WTC11 (cell line): ENCODE data around the gene LYRM2. TPM values are rescaled to one million over a fixed set of nuclear protein-coding genes. Genes with fewer than 3 reads are reported as not detected.

ENCODE experiments used
- ATAC-seq: fragments of 200-7000 bp; cut with Tn5 transposase; 2 replicates; pipeline ENCODE4 v1.10.0; 2021; ENCODE audit warnings: mild to moderate bottlenecking, moderate library complexity
- CTCF ChIA-PET: fragments of 300-600 bp; sonication (Branson Sonifier 250); formaldehyde crosslinking; loops from one replicate; lab custom pipeline; 2021; ENCODE audit warnings: antibody characterized with exemption; lab: Charles Lee
- POLR2A ChIA-PET: fragments of 350-600 bp; sonication (Branson Sonifier 250); formaldehyde crosslinking; loops from one replicate; lab custom pipeline; 2021; ENCODE audit warnings: antibody characterized with exemption; lab: Charles Lee
- DNase-seq: peaks from one replicate; pipeline ENCODE4 v3.0.0; 2021; ENCODE audit warnings: low spot score
- H3K27ac Mint-ChIP-seq: 2 replicates; pipeline ENCODE4 v1.8.0; 2021; ENCODE audit warnings: mixed read lengths
- H3K27me3 Mint-ChIP-seq: 2 replicates; pipeline ENCODE4 v1.8.0; 2021; ENCODE audit warnings: low read depth, mild to moderate bottlenecking, moderate library complexity, mixed read lengths
- H3K36me3 Mint-ChIP-seq: 2 replicates; pipeline ENCODE4 v1.8.0; 2021; ENCODE audit warnings: mixed read lengths
- H3K4me1 Mint-ChIP-seq: 2 replicates; pipeline ENCODE4 v1.8.0; 2022; ENCODE audit warnings: mixed read lengths
- H3K4me3 Mint-ChIP-seq: 2 replicates; pipeline ENCODE4 v1.8.0; 2021; ENCODE audit warnings: mild to moderate bottlenecking, moderate library complexity, mixed read lengths
- H3K9me3 Mint-ChIP-seq: 2 replicates; pipeline ENCODE4 v1.8.0; 2021; ENCODE audit warnings: mixed read lengths
- ESRRA ChIP-seq: sonication (generic); formaldehyde crosslinking; IDR thresholded peaks from 2 replicates; pipeline ENCODE4 v1.8.1; 2022; ENCODE audit warnings: mild to moderate bottlenecking, missing genetic modification reagents, borderline replicate concordance
- FOXJ3 ChIP-seq: sonication (generic); formaldehyde crosslinking; IDR thresholded peaks from 2 replicates; pipeline ENCODE4 v1.9.0; 2021; ENCODE audit warnings: missing genetic modification reagents, mild to moderate bottlenecking, borderline replicate concordance
- FOXK1 ChIP-seq: sonication (generic); formaldehyde crosslinking; IDR thresholded peaks from 2 replicates; pipeline ENCODE4 v1.8.0; 2022; ENCODE audit warnings: mild to moderate bottlenecking, moderate library complexity, missing genetic modification reagents
- JAZF1 ChIP-seq: fragments of 250-450 bp; sonication (Bioruptor Pico); IDR thresholded peaks from 2 replicates; pipeline ENCODE4 v1.9.0; 2021; ENCODE audit warnings: moderate library complexity, mild to moderate bottlenecking, inconsistent platforms
- NFE2L1 ChIP-seq: sonication (generic); formaldehyde crosslinking; IDR thresholded peaks from 2 replicates; pipeline ENCODE4 v1.8.1; 2023; ENCODE audit warnings: missing genetic modification reagents
- RORB ChIP-seq: fragments of 250-450 bp; sonication (Bioruptor Pico); IDR thresholded peaks from 2 replicates; pipeline ENCODE4 v1.9.0; 2021; ENCODE audit warnings: mild to moderate bottlenecking
- SMAD3 ChIP-seq: sonication (generic); formaldehyde crosslinking; IDR thresholded peaks from 2 replicates; pipeline ENCODE4 v1.8.0; 2022; ENCODE audit warnings: missing genetic modification reagents, mild to moderate bottlenecking, borderline replicate concordance
- SP1 ChIP-seq: sonication (generic); formaldehyde crosslinking; conservative IDR thresholded peaks from 2 replicates; pipeline ENCODE4 v1.8.1; 2022; ENCODE audit warnings: missing genetic modification reagents
- ZNF416 ChIP-seq: fragments of 250-450 bp; sonication (Bioruptor Pico); IDR thresholded peaks from 2 replicates; pipeline ENCODE4 v1.9.0; 2021; ENCODE audit warnings: mild to moderate bottlenecking, inconsistent platforms
- ZNF423 ChIP-seq: fragments of 250-450 bp; sonication (Bioruptor Pico); IDR thresholded peaks from 2 replicates; pipeline ENCODE4 v2.1.2; 2022; ENCODE audit warnings: mild to moderate bottlenecking, moderate library complexity
- total RNA-seq: library from RNA; stranded (reverse); gene quantifications from 3 replicates; pipeline ENCODE4 v1.2.3, GENCODE V29; 2021
- TF ChIP-seq, protein P1 (sequence below): fragments of 200-600 bp; IDR thresholded peaks from 2 replicates; pipeline ENCODE4 v1.8.0; 2022; ENCODE audit warnings: antibody characterized with exemption
- TF ChIP-seq, protein P2 (sequence below): sonication (generic); formaldehyde crosslinking; IDR thresholded peaks from 2 replicates; pipeline ENCODE4 v1.8.1; 2022; ENCODE audit warnings: low read depth, mild to moderate bottlenecking, moderate library complexity, missing genetic modification reagents, borderline replicate concordance
- TF ChIP-seq, protein P3 (sequence below): fragments of 250-450 bp; sonication (Bioruptor Pico); IDR thresholded peaks from 2 replicates; pipeline ENCODE4 v1.9.0; 2021; ENCODE audit warnings: mild to moderate bottlenecking
- TF ChIP-seq, protein P4 (sequence below): sonication (generic); formaldehyde crosslinking; IDR thresholded peaks from 2 replicates; pipeline ENCODE4 v1.8.1; 2023; ENCODE audit warnings: mild to moderate bottlenecking, missing genetic modification reagents, borderline replicate concordance
- TF ChIP-seq, protein P5 (sequence below): sonication (generic); formaldehyde crosslinking; IDR thresholded peaks from 2 replicates; pipeline ENCODE4 v1.8.0; 2023; ENCODE audit warnings: missing genetic modification reagents
- TF ChIP-seq, protein P6 (sequence below): sonication (generic); formaldehyde crosslinking; IDR thresholded peaks from 2 replicates; pipeline ENCODE4 v1.8.0; 2022; ENCODE audit warnings: mild to moderate bottlenecking, missing genetic modification reagents

LYRM2 gene
- total RNA-seq, 1 experiment from 2014 or later, result 22.2 TPM

DNA sequence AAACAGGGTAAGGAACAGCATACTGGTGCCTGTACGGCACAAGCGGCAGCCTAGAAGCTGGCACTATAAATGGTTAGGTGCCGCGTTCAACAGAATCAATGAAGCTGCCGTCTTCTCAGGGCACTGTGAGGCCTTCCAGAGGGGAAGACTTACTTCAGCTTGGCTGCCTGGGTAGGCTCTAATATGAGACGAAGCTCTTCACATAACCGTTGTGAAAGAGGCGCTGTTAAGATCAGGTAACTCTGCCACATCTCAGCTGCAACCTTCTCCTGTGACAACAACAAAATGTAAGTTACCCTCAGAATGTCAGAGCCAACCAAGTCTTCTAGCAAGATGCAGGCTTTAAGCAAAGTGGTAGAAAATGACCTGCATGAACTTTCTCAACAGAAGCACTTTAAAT, 12.0 kb upstream of the LYRM2 start (continued):
- TF ChIP-seq, protein P1, sequence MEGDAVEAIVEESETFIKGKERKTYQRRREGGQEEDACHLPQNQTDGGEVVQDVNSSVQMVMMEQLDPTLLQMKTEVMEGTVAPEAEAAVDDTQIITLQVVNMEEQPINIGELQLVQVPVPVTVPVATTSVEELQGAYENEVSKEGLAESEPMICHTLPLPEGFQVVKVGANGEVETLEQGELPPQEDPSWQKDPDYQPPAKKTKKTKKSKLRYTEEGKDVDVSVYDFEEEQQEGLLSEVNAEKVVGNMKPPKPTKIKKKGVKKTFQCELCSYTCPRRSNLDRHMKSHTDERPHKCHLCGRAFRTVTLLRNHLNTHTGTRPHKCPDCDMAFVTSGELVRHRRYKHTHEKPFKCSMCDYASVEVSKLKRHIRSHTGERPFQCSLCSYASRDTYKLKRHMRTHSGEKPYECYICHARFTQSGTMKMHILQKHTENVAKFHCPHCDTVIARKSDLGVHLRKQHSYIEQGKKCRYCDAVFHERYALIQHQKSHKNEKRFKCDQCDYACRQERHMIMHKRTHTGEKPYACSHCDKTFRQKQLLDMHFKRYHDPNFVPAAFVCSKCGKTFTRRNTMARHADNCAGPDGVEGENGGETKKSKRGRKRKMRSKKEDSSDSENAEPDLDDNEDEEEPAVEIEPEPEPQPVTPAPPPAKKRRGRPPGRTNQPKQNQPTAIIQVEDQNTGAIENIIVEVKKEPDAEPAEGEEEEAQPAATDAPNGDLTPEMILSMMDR, result no peak
- TF ChIP-seq NFE2L1 (CRISPR knock-in tag) (no peak), ZNF423 (CRISPR knock-in tag) (no peak), ESRRA (CRISPR knock-in tag) (no peak), FOXJ3 (CRISPR knock-in tag) (no peak), FOXK1 (no peak)
- TF ChIP-seq, protein P2, sequence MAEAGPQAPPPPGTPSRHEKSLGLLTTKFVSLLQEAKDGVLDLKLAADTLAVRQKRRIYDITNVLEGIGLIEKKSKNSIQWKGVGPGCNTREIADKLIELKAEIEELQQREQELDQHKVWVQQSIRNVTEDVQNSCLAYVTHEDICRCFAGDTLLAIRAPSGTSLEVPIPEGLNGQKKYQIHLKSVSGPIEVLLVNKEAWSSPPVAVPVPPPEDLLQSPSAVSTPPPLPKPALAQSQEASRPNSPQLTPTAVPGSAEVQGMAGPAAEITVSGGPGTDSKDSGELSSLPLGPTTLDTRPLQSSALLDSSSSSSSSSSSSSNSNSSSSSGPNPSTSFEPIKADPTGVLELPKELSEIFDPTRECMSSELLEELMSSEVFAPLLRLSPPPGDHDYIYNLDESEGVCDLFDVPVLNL, result no peak
- TF ChIP-seq, protein P3, sequence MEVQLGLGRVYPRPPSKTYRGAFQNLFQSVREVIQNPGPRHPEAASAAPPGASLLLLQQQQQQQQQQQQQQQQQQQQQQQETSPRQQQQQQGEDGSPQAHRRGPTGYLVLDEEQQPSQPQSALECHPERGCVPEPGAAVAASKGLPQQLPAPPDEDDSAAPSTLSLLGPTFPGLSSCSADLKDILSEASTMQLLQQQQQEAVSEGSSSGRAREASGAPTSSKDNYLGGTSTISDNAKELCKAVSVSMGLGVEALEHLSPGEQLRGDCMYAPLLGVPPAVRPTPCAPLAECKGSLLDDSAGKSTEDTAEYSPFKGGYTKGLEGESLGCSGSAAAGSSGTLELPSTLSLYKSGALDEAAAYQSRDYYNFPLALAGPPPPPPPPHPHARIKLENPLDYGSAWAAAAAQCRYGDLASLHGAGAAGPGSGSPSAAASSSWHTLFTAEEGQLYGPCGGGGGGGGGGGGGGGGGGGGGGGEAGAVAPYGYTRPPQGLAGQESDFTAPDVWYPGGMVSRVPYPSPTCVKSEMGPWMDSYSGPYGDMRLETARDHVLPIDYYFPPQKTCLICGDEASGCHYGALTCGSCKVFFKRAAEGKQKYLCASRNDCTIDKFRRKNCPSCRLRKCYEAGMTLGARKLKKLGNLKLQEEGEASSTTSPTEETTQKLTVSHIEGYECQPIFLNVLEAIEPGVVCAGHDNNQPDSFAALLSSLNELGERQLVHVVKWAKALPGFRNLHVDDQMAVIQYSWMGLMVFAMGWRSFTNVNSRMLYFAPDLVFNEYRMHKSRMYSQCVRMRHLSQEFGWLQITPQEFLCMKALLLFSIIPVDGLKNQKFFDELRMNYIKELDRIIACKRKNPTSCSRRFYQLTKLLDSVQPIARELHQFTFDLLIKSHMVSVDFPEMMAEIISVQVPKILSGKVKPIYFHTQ, result no peak

DNA sequence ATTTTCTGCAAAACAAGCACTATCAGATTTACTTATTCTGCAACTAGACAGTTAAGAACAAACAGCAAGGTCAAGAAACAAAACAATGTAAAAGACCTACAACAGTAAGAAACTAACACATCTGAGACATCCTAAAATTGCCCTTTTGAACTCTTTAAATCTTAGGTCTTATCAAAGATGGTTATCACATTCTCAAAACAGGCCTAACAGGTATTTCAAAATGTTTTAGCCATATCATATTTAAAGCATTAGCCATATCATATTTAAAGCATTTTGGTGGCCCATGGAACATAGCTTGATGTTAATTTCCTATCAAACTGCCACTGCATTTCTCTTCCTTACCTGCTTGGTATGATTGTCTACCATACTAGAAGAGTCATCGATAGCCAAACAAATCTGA, 11.1 kb upstream of the LYRM2 start:
- Mint-ChIP-seq H3K36me3 (peaks cover 91% of the 10 kb centered on the region), H3K4me1 (no peaks in the 10 kb centered on the region), H3K27me3 (no peaks in the 10 kb centered on the region), H3K4me3 (no peak overlapping the region), H3K9me3 (no peaks in the 10 kb centered on the region), H3K27ac (no peak overlapping the region)
- ChIA-PET CTCF (no interaction called here), POLR2A (no interaction called here)
- TF ChIP-seq SP1 (CRISPR knock-in tag) (no peak), NFE2L1 (CRISPR knock-in tag) (no peak), ZNF416 (no peak), JAZF1 (CRISPR knock-in tag) (no peak)
- TF ChIP-seq, protein P4, sequence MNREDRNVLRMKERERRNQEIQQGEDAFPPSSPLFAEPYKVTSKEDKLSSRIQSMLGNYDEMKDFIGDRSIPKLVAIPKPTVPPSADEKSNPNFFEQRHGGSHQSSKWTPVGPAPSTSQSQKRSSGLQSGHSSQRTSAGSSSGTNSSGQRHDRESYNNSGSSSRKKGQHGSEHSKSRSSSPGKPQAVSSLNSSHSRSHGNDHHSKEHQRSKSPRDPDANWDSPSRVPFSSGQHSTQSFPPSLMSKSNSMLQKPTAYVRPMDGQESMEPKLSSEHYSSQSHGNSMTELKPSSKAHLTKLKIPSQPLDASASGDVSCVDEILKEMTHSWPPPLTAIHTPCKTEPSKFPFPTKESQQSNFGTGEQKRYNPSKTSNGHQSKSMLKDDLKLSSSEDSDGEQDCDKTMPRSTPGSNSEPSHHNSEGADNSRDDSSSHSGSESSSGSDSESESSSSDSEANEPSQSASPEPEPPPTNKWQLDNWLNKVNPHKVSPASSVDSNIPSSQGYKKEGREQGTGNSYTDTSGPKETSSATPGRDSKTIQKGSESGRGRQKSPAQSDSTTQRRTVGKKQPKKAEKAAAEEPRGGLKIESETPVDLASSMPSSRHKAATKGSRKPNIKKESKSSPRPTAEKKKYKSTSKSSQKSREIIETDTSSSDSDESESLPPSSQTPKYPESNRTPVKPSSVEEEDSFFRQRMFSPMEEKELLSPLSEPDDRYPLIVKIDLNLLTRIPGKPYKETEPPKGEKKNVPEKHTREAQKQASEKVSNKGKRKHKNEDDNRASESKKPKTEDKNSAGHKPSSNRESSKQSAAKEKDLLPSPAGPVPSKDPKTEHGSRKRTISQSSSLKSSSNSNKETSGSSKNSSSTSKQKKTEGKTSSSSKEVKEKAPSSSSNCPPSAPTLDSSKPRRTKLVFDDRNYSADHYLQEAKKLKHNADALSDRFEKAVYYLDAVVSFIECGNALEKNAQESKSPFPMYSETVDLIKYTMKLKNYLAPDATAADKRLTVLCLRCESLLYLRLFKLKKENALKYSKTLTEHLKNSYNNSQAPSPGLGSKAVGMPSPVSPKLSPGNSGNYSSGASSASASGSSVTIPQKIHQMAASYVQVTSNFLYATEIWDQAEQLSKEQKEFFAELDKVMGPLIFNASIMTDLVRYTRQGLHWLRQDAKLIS, result no peak
- ATAC-seq, result no peak
- no peak for DNase-seq

DNA sequence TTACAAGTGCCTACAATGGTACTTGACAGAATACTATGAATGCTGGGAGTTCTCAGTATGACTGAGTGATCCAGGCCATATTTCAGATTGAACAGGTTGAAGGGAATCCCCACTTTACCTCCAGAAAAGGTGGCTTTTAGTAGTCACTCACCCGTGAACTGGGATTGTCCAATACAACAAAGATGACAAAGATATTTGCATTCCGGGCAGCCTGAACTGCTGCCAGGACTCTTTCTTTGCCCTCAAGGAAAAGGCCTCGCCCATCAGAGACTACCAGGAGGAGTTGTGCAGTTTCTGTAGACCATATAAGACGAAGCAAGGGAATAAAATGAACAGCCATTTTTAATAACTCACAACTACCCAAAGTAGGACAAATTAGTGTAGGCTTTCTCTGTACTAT, 6.3 kb upstream of the LYRM2 start:
- ATAC-seq (no peak), DNase-seq (no peak)
- Mint-ChIP-seq H3K27me3 (no peaks in the 10 kb centered on the region), H3K4me1 (no peaks in the 10 kb centered on the region), H3K27ac (no peak overlapping the region), H3K4me3 (no peak overlapping the region), H3K9me3 (no peaks in the 10 kb centered on the region), H3K36me3 (peaks cover 80% of the 10 kb centered on the region)
- ChIA-PET CTCF (no interaction called here), POLR2A (no interaction called here)
- TF ChIP-seq SMAD3 (CRISPR knock-in tag), result no peak
- TF ChIP-seq, protein P5, sequence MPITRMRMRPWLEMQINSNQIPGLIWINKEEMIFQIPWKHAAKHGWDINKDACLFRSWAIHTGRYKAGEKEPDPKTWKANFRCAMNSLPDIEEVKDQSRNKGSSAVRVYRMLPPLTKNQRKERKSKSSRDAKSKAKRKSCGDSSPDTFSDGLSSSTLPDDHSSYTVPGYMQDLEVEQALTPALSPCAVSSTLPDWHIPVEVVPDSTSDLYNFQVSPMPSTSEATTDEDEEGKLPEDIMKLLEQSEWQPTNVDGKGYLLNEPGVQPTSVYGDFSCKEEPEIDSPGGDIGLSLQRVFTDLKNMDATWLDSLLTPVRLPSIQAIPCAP (CRISPR knock-in tag), result no peak
- TF ChIP-seq, protein P2, result no peak
- TF ChIP-seq FOXK1, result no peak
- TF ChIP-seq RORB (CRISPR knock-in tag), result no peak
- TF ChIP-seq, protein P4, result no peak
- TF ChIP-seq, protein P6, sequence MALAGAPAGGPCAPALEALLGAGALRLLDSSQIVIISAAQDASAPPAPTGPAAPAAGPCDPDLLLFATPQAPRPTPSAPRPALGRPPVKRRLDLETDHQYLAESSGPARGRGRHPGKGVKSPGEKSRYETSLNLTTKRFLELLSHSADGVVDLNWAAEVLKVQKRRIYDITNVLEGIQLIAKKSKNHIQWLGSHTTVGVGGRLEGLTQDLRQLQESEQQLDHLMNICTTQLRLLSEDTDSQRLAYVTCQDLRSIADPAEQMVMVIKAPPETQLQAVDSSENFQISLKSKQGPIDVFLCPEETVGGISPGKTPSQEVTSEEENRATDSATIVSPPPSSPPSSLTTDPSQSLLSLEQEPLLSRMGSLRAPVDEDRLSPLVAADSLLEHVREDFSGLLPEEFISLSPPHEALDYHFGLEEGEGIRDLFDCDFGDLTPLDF (CRISPR knock-in tag), result no peak
